ENCODE data around the gene ZNF44. TPM values are rescaled to one million over a fixed set of nuclear protein-coding genes. Genes with fewer than 3 reads are reported as not detected.

ZNF44 gene
- total and polyA plus RNA-seq, 2 of the 13 experiments (the other 11 are each of a cell fraction or from before 2014, with no cell fraction given), result 6.9 to 15.7 TPM

DNA sequence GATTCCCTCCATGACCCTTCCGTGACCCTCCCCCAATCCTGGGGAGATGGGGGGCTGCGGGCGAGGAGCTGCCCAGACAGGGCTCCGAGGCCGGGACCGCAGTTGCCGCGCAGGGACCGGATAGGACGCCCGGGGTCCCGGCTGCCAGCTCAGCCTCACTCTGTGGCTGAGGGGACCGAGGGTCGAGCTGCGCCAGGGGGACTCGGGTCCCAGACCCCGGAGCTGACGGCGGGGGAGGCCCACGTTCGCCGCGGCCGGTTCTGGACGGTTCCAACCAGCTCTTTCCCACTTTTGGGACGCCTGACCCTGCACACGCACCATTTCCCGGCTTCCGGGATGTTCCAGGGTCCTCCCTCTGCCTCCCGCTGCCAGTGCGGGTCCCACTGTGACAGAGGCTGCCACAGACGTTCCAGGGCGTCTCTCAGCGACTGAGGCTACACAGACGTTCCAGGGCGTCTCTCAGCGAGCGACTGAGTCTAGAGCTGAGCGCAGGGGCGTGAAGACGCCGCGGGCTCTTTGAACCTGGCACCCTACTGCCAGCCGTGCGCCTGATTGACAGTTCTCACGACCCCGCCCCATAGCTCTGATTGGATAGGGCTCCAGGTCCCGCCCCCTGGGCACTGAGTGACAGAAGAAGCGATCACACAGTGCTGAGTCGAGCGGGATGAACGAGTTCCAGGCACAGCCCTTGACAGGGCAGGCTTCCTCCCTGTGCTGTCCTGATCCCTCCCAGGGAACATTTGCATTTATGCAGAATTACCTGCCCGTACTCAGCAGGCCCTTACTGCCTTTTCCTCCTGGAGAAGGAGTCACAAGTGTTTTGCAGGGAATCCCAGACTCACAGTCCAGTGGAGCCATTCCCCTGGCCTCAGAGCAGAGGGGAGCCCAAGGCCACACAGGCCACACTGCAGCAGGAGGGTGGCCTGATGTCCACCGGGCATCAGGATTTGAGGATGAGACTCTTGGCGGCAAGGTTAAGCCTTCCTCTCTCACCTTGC lies 38.8 kb upstream of the ZNF44 start, which contains the start of gene ZNF563 (continued):
- TF ChIP-seq, protein P1, sequence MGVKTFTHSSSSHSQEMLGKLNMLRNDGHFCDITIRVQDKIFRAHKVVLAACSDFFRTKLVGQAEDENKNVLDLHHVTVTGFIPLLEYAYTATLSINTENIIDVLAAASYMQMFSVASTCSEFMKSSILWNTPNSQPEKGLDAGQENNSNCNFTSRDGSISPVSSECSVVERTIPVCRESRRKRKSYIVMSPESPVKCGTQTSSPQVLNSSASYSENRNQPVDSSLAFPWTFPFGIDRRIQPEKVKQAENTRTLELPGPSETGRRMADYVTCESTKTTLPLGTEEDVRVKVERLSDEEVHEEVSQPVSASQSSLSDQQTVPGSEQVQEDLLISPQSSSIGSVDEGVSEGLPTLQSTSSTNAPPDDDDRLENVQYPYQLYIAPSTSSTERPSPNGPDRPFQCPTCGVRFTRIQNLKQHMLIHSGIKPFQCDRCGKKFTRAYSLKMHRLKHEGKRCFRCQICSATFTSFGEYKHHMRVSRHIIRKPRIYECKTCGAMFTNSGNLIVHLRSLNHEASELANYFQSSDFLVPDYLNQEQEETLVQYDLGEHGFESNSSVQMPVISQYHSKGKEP (CRISPR knock-in tag; IDR thresholded peaks at IDR 0.05), result no peak
- TF ChIP-seq SAP130 (CRISPR knock-in tag; IDR thresholded peaks at IDR 0.05; ENCODE audit: low read depth) (peak; percentile 93), ZNF709 (CRISPR knock-in tag; IDR thresholded peaks at IDR 0.05) (peak; percentile 66), ARID3A (IDR thresholded peaks at IDR 0.05; ENCODE audit: low read depth, low read length) (no peak), TAF15 (IDR thresholded peaks at IDR 0.05; ENCODE audit: low read depth, low read length, poor library complexity, severe bottlenecking) (peak; percentile 32), YEATS4 (CRISPR knock-in tag; IDR thresholded peaks at IDR 0.05; ENCODE audit: borderline replicate concordance) (no peak; the same call in 1 of the 2 replicates), ZSCAN29 (CRISPR knock-in tag; conservative IDR thresholded peaks at IDR 0.05) (no peak), ZSCAN25 (CRISPR knock-in tag; IDR thresholded peaks at IDR 0.05) (no peak; the same call in 1 of the 2 replicates), ETV5 (CRISPR knock-in tag; IDR thresholded peaks at IDR 0.05; ENCODE audit: borderline replicate concordance) (0 out of 2 replicates have a peak, but pooled peaks have one; percentile 13), ZNF143 (CRISPR knock-in tag; IDR thresholded peaks at IDR 0.05) (no peak), HNF1A (IDR thresholded peaks at IDR 0.05; ENCODE audit: low read depth) (no peak), HNF1A (CRISPR knock-in tag; IDR thresholded peaks at IDR 0.05; ENCODE audit: borderline replicate concordance) (no peak; the same call in 1 of the 2 replicates), ZKSCAN8 (CRISPR knock-in tag; IDR thresholded peaks at IDR 0.05; ENCODE audit: borderline replicate concordance) (peak; percentile 27; the same call in 1 of the 2 replicates), BCL3 (CRISPR knock-in tag; IDR thresholded peaks at IDR 0.05) (peak; percentile 77; the same call in 1 of the 2 replicates)
- TF ChIP-seq, protein P2, sequence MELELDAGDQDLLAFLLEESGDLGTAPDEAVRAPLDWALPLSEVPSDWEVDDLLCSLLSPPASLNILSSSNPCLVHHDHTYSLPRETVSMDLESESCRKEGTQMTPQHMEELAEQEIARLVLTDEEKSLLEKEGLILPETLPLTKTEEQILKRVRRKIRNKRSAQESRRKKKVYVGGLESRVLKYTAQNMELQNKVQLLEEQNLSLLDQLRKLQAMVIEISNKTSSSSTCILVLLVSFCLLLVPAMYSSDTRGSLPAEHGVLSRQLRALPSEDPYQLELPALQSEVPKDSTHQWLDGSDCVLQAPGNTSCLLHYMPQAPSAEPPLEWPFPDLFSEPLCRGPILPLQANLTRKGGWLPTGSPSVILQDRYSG (CRISPR knock-in tag; IDR thresholded peaks at IDR 0.05), result no peak
- TF ChIP-seq, protein P3, sequence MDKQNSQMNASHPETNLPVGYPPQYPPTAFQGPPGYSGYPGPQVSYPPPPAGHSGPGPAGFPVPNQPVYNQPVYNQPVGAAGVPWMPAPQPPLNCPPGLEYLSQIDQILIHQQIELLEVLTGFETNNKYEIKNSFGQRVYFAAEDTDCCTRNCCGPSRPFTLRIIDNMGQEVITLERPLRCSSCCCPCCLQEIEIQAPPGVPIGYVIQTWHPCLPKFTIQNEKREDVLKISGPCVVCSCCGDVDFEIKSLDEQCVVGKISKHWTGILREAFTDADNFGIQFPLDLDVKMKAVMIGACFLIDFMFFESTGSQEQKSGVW (CRISPR knock-in tag; IDR thresholded peaks at IDR 0.05; ENCODE audit: borderline replicate concordance), result no peak

Data from HepG2 (cell line).